ENCODE data around the gene LSM14B. TPM values are rescaled to one million over a fixed set of nuclear protein-coding genes. Genes with fewer than 3 reads are reported as not detected.

LSM14B gene
- total RNA-seq, 4 donors from 2014 or later = 32.4 to 45.7 (median 37.0) TPM

DNA sequence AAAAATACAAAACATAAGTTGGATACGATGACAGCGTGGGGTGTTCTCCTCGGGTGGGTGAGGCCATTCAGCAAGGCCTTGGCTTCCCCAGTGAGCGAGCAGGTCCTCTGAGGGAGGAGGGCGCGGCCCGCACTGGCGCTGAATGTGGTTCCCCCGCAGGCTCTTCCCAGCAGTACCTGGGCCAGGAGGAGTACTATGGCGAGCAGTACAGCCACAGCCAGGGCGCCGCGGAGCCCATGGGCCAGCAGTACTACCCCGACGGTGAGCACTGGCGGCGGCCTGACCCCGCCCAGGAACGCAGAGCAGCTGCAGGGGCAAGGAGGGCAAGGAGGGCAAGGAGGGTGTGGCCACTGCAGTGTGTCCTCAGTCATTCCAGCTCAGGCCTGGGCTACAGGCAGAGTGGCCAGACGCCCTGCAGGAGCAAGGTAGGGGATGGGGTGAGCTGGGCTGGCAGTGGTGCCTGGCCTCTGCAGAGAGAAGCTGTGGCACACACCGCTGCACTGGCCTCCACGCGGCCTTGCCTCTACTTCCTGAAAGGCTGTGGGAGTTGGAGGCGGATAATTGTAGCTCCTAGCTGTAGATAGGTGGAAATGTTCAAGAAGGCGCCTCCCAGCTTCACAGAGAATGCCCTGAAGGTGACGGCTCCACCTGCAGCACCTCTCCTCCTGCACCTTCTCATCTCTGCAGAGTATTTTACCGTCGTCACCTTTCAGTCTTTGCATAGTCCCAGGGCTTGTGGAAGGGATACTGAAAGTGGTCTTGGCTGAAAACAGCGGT, 41.9 kb downstream of the LSM14B start:
- Histone ChIP-seq H3K4me3 (no peak overlapping the region), H3K36me3 (peaks cover 83% of the 10 kb centered on the region), H3K9me3 (no peaks in the 10 kb centered on the region), H3K27ac (no peak overlapping the region), H3K27me3 (no peaks in the 10 kb centered on the region), H3K4me1 (peaks cover 7% of the 10 kb centered on the region)
- no peak for DNase-seq (ENCODE audit: low spot score in 2 of 2)
- WGBS = 76% methylated on average over 28 of the region's 29 CpGs
- TF ChIP-seq EP300 (IDR thresholded peaks at IDR 0.05) (no peak), POLR2AphosphoS5 (IDR thresholded peaks at IDR 0.05) (no peak), POLR2A (IDR thresholded peaks at IDR 0.05) (no peak)
- TF ChIP-seq, protein P1, sequence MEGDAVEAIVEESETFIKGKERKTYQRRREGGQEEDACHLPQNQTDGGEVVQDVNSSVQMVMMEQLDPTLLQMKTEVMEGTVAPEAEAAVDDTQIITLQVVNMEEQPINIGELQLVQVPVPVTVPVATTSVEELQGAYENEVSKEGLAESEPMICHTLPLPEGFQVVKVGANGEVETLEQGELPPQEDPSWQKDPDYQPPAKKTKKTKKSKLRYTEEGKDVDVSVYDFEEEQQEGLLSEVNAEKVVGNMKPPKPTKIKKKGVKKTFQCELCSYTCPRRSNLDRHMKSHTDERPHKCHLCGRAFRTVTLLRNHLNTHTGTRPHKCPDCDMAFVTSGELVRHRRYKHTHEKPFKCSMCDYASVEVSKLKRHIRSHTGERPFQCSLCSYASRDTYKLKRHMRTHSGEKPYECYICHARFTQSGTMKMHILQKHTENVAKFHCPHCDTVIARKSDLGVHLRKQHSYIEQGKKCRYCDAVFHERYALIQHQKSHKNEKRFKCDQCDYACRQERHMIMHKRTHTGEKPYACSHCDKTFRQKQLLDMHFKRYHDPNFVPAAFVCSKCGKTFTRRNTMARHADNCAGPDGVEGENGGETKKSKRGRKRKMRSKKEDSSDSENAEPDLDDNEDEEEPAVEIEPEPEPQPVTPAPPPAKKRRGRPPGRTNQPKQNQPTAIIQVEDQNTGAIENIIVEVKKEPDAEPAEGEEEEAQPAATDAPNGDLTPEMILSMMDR (IDR thresholded peaks at IDR 0.05) = no peak

DNA sequence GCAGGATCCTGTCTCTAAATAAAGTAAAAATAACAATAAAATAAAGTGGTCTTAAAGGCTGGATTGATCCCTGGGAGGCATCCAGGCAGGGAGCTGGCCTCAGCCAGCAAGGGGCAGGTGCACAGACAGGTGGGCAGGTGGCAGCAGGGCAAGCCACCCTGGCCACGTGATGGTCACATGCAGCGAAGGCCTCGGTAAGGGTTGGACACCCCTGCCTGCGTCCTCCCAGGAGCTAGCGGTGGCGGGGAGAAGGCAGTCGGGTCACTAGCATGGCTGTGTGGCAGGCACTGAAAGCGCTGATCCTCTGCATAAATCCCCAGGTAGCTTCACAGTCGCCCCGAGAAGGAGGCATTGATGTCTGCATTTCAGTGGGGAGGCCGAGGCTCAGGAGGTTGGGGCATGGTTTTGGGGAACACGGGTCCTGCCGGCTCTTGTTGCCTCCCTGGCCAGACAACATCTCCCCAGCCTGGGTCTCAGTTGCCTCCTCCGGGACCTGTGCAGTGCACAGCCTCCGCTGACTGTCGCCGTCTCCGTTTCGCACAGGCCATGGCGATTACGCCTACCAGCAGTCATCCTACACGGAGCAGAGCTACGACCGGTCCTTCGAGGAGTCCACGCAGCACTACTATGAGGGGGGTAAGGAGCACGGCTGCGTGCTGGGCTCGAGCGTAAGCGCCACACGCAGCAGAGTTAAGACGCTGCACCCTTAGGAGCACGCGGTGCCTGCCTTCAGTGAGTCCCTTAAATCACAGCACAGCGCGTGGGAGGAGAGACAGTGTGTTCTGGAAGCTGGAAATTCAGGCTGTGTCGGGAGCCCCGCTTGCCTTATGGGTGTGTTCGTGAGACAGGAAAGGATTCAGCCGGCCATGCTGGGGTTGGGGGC, 42.8 kb downstream of the LSM14B start:
- TF ChIP-seq POLR2AphosphoS5 (IDR thresholded peaks at IDR 0.05) = no peak
- TF ChIP-seq, protein P1 (IDR thresholded peaks at IDR 0.05) = no peak
- no peak for TF ChIP-seq EP300 (IDR thresholded peaks at IDR 0.05)
- no peak for TF ChIP-seq POLR2A (IDR thresholded peaks at IDR 0.05)
- Histone ChIP-seq H3K27me3 (no peaks in the 10 kb centered on the region), H3K4me3 (no peak overlapping the region), H3K9me3 (no peaks in the 10 kb centered on the region), H3K27ac (no peak overlapping the region), H3K36me3 (peaks cover 84% of the 10 kb centered on the region), H3K4me1 (no peaks in the 10 kb centered on the region)
- 95% methylated on average over 33 of the region's 41 CpGs for WGBS
- no peak for DNase-seq (ENCODE audit: low spot score in 2 of 2)

DNA sequence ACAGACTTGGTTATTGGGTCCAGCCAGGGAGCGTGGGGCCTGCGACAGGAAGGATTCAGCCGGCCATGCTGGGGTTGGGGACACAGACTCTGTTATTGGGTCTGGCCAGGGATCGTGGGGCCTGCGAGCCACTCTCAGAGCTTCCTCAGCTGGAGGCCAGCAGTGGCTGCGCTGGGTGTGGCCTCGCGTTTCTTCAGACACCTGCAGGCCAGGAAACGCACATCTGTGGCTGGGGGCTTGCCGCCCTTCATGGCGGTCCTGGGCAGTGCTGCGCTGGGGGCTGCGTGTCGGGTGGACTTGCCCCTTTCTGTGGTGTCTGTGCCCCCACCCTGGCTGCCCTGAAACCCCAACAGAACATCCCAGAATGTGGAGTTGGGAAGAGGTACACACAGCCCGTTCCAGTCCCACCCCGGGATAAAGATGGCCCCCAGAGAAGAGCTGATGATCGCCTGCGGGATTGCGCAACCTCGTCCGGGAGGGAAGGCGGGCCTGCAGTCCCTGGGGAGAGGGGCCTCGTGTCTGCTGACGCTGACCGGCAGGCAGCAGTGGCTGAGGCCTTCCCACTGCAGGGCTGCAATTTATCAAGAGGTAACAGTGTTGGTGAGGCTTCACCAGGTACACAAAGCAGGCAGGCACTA, 43.6 kb downstream of the LSM14B start:
- Histone ChIP-seq H3K27me3 (no peaks in the 10 kb centered on the region), H3K27ac (no peak overlapping the region), H3K36me3 (peaks cover 86% of the 10 kb centered on the region), H3K4me3 (no peak overlapping the region), H3K4me1 (no peaks in the 10 kb centered on the region), H3K9me3 (no peaks in the 10 kb centered on the region)
- WGBS = 83% methylated on average over 20 of the region's 25 CpGs
- TF ChIP-seq, protein P1 (IDR thresholded peaks at IDR 0.05) = no peak
- TF ChIP-seq POLR2A (IDR thresholded peaks at IDR 0.05) (no peak), EP300 (IDR thresholded peaks at IDR 0.05) (no peak), POLR2AphosphoS5 (IDR thresholded peaks at IDR 0.05) (no peak)
- DNase-seq (ENCODE audit: low spot score in 2 of 2) = no peak

DNA sequence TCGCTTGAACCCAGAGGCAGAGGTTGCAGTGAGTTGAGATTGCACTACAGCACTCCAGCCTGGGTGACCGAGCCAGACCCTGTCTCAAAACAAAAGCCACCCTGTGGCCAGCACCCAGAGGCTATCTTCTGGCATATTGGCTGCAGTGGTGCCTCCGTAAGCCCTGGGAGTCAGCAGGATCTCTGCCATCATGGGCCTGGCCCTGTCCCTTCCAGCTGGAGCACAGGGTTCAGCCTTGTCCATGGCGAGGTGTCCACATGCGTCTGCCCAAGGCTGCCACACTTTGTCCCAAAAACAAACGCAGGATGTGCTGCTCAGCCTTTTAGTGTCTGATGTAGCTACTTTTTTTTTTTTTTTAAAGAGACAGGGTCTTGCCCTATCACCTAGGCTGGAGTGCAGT, 45.2 kb downstream of the LSM14B start:
- Histone ChIP-seq H3K36me3 (peaks cover 75% of the 10 kb centered on the region), H3K27ac (no peak overlapping the region), H3K4me1 (no peaks in the 10 kb centered on the region), H3K9me3 (no peaks in the 10 kb centered on the region), H3K27me3 (no peaks in the 10 kb centered on the region), H3K4me3 (no peak overlapping the region)
- no peak for DNase-seq (ENCODE audit: low spot score in 2 of 2)
- no peak for TF ChIP-seq EP300 (IDR thresholded peaks at IDR 0.05)
- TF ChIP-seq, protein P1 (IDR thresholded peaks at IDR 0.05) = no peak
- TF ChIP-seq POLR2A (IDR thresholded peaks at IDR 0.05) = no peak
- TF ChIP-seq POLR2AphosphoS5 (IDR thresholded peaks at IDR 0.05) = no peak
- WGBS = 81% methylated on average over 6 of the region's 6 CpGs

Measured in suprapubic skin (tissue), 4 donors.